Fibroblast of skin of abdomen (primary cell): Measurements from ENCODE around the gene DACT1. TPM values are rescaled to one million over a fixed set of nuclear protein-coding genes. Genes with fewer than 3 reads are reported as not detected.
"Not testable (repeated sequence)": the region's sequence is repeated elsewhere in the genome, so short reads cannot be mapped to it uniquely, and the experiment has no call there.

ENCODE experiments used
- DNase-seq: peaks from one replicate; pipeline ENCODE4 v3.0.0-alpha.2; 2013
- polyA plus RNA-seq, 2 experiments: library from polyadenylated mRNA; unstranded; fragments of 120-200 nt; gene quantifications; one replicate each; pipeline ENCODE4 v1.2.1, GENCODE V29; 2013; ENCODE audit not compliant: insufficient read length in 2 of 2

The DACT1 gene, protein sequence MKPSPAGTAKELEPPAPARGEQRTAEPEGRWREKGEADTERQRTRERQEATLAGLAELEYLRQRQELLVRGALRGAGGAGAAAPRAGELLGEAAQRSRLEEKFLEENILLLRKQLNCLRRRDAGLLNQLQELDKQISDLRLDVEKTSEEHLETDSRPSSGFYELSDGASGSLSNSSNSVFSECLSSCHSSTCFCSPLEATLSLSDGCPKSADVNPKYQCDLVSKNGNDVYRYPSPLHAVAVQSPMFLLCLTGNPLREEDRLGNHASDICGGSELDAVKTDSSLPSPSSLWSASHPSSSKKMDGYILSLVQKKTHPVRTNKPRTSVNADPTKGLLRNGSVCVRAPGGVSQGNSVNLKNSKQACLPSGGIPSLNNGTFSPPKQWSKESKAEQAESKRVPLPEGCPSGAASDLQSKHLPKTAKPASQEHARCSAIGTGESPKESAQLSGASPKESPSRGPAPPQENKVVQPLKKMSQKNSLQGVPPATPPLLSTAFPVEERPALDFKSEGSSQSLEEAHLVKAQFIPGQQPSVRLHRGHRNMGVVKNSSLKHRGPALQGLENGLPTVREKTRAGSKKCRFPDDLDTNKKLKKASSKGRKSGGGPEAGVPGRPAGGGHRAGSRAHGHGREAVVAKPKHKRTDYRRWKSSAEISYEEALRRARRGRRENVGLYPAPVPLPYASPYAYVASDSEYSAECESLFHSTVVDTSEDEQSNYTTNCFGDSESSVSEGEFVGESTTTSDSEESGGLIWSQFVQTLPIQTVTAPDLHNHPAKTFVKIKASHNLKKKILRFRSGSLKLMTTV
- polyA plus RNA-seq (2013, experiment 1 of 2; ENCODE audit: insufficient read length), result 60.0 TPM
- polyA plus RNA-seq (2013, experiment 2 of 2; ENCODE audit: insufficient read length), result 57.8 TPM

DNA sequence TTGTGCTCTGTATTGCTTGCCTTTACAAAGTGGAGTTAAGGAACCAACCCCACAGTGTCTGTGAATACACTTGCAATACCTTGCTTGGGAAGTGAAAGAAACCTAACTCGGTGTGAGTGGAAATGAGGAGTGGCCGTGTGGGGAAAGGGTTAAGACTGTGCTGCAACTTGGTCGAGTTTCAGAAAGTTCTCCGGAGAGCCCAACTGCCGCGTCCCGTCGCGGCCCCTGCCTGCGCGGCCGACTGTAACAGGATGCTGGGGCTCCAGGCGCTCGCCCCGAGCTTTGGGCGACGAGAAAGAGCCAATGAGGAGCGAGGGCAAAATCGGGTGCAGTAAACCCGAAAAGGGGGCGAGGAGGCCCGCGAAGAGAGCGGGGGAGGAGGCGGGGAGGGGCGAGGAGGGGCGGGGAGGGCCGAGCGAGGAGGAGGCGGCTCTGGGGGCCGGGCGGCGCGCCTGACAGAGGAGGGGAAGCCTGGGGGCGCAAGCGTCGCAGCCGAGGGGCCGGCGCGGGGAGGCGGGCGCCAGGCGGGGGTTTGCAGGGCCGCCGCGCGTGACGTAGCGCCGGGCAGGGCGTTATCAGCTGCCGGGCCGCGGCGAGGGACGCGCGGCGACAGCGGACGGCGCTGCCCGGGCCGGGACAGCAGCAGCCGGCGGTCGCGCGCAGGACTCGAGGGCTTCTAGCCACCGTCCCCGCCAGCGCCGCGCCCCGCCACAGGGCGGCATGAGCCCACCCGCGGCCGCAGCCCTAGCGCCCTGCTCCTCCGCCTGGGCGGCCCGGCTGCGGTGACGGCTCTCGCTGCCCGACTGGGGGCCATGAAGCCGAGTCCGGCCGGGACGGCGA lies at the start of gene DACT1:
TSS of gene DACT1 (plus strand) at position 572 of the 840 bp plus-strand sequence. CDS start at position 813, 241 bp downstream.
- DNase-seq, result peak; percentile 94

DNA sequence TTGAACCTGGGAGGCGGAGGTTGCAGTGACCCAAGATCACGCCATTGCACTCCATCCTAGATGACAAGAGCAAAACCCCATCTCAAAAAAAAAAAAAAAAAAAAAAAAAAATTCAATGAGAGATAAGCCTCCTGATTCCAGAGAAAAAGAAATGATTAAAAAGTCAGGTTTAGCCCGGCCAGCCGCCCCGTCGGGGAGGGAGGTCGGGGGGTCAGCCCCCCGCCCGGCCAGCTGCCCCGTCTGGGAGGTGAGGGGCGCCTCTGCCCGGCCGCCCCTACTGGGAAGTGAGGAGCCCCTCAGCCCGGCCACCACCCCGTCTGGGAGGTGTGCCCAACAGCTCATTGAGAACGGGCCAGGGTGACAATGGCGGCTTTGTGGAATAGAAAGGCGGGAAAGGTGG lies 49.4 kb upstream of the DACT1 start:
- DNase-seq, result not testable (repeated sequence)

GRCh38 chr14:58593977-58594376 lies 43.8 kb upstream of the DACT1 start:
- DNase-seq, result no peak

DNA sequence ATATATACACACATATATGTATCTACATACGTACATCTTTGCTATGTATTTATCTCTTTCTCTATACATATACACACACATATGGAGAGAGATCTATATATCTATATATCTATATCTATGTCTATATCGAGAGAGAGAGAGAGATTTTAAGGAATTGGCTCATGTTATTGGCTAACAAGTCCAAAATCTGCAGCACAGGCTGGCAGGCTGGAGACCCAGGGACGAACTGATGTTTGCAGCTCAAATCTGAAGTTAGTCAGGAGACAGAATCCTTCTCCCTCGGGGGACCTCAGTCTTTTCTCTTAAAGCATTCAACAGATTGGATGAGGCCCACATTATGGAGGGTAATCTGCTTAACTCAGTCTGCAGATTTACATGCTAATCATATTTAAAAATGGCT lies 40.7 kb upstream of the DACT1 start:
- no peak for DNase-seq

DNA sequence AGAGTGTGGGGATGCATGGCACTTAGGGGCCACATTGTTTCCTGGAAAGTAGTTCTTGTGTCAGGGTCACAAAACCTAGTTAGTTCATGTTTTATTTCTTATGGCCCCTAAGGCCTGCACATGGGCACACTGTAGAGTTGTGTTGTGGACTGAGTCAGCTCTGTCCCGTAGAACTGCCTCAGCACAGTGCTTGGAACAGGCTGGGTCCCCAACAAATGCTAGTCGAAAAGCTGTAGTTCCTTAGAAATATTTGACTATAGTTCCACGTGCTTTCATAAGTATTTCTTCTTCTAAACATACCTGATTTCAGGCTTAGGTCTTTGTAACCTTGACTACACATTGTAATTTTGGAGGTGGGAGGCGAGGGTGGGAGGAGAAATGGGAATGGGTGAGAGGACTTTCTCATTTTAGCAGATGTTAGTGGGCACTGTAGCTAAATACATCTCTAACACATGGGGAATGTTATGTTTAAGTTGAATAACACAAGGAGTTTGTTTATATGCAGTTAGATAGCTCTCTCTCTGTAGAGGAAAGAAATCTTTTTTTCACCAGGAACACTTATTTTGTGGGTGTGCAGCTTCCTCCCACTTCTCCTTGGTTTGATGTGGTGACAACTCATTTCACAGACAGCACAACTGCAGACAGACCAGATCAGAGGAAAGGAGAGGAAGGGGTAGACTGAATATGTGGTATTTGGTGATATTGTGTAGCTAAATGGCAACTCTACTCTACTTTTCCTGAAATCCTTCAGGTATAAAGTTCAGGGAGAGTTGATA lies 39.5 kb upstream of the DACT1 start:
- DNase-seq, result no peak

GRCh38 chr14:58598804-58599525 lies 38.8 kb upstream of the DACT1 start:
- no peak for DNase-seq

- no peak for DNase-seq
These were observed 38.1 kb upstream of the DACT1 start for GRCh38 chr14:58599707-58600106.

GRCh38 chr14:58605465-58605864 lies 32.3 kb upstream of the DACT1 start:
- DNase-seq, result no peak

DNA sequence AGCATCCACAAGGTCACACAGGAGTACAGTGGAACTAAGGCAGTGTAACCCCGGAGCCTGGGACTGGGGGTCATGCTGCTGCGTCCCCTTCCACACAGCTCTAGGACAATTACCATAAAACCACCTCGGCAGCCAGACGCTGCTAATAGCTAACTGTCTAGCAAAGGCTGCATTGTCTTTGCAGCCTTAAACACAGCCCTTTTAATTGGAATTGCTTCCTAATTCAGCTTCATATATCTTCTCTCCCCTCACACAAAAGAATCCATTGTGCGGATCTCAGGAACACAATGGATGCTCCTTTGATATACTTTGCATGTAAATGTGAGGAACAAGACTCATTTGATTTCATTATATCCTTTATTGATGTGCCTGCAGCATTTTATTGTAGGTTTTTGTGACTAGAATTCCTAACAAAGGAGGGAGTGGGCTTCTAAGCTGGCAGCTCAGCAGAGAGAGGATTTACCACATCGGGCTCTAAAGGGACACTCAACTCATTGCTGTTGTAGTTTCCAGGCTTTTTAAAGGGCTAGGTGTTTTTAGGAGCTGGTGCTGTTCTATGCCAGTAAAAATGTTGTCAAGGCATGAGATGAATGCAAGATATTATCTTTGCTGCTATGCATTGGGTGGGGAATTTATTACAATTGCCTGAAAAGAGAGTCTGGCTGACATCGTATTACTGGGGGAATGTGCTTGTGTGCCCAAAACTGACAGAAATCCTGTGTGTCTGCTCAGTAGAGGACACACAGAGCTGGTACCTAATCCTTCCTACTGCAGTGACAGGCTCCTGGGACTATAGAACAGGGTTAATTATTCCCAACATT lies 30.4 kb upstream of the DACT1 start:
- DNase-seq, result peak; percentile 14

DNA sequence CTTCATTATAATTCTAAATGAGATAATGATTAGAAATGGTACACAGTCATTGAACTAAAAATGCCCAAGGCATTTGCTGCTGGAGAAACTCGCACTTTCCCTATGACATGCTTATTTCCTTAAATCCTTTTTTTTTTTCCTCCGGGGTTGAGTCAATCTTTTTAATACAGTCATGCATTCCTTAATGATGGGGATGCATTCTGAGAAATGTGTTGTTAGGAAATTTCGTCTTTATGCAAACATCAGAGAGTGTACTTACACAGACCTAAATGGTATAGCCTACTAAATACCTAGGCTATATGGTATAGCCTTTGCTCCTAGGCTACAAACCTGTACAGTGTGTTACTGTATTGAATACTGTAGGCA lies 29.8 kb upstream of the DACT1 start:
- peak; percentile 83 for DNase-seq

GRCh38 chr14:58617619-58618018 lies 20.1 kb upstream of the DACT1 start:
- peak; percentile 48 for DNase-seq

DNA sequence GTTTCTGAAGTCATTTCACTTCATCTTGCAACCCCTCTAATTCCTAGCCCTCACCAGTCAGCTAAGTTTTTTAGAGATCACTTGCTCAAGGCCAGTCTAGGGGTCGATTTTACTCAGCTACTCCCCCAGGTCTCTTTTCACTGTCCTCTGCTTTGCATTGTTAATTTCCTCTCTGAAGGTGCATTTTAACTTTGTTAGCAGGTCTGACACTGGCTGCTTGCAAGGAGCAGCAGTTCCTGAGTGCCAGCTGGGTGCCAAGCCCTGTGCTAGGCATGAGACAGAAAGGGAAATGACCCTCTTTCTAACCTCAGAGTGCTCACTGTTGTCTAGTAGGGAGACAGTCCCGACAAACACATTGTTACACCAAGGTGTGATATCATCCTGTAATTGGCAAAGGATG lies 17.8 kb upstream of the DACT1 start:
- DNase-seq, result no peak

- DNase-seq, result no peak
These were observed 12.3 kb upstream of the DACT1 start for GRCh38 chr14:58625438-58625837.

- peak; percentile 88 for DNase-seq
These were observed 11.3 kb upstream of the DACT1 start for GRCh38 chr14:58626431-58626831.

DNA sequence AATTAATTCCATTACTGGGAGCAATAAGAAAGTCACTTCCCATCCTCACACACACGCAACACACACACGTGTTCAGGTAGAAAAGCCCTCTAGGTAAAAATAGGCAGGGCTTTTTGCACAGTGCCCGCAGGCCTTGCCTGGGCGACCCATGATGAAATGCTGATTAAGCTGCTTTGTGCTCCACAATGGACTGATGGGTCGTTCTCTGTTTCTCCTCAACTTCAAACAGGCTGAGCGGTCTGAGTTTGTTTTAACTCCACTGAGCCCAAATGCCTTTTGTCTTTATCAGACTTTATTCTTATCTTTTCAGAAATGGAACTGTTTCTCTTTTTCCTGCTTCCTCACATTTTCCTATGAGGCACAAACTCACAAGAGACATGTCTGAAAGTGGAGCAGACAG lies 9.4 kb upstream of the DACT1 start:
- no peak for DNase-seq

DNA sequence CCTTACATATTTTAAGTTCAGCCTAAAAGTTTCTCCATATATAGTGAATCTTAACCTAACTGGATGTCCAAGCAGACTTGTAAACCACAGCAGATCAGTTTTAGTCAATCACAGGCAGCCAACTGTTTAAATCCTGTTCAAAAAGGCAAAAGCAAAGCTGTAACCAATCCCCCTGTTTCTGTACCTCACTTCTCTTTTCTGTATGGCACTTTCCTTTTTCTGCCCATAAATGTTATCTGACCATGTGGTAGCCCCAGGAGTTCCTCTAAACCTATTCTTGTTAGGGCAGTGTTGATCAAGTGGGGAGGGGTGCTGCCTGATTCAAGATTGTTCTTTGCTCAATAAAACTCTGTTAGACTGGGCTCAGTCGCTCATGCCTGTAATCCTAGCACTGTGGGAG lies 8.5 kb upstream of the DACT1 start:
- no peak for DNase-seq

GRCh38 chr14:58631732-58632131 lies 6.0 kb upstream of the DACT1 start:
- no peak for DNase-seq

DNA sequence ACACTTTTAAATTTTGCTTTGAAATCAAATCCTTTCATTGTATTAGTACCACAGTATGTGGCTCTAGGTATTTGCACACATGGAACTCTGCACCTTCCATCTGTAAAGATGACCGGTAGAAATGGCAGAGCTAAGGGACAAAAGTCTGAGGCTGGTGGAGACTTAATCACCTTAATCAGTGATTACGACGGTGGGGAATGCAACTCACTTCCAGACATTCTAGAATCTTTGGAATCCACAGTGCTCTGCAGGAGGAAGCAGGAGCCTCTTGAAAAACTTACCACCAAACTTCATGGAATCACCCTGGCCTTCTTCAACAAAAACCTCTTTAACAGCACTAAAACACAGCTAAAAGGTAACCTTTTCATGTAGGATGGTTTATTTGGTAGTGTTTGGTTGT lies 3.9 kb upstream of the DACT1 start:
- DNase-seq, result peak; percentile 70

DNA sequence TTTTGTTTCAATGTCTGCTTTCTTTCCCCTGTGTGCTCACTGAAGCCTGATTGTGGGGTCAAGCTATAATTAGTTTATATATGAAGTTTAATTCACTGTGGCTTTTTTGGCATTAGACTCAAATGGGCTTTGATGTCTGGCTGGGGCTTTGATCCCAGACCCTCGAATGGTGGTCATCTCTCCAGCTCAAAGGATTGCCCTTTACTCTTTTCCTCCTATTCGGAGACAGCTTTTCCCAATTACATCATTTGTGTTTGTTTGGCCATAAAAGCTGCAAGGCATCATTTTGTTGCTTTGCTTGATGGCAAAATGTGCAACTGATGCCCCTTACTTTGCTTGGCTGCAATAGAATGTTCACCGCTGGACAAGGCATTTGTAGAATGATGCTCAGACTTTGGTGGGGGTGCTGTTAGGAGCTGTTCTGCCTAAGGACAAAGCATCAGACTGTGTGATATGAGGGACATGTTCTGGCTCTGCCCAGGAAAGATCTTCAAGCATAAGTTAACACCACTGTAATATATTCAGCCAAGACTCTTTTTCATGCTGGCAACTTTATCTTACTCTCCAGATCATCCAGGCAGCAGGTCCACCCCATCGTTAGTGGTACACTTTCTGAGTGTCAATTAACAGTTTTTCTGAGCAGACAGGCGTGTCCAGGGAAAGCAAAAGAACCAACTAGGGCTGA lies 3.2 kb upstream of the DACT1 start:
- no peak for DNase-seq
